ENCODE data around the gene NR2C1. TPM values are rescaled to one million over a fixed set of nuclear protein-coding genes. Genes with fewer than 3 reads are reported as not detected.

The NR2C1 gene
- total and polyA plus RNA-seq, 9 of the 15 experiments (the other 6 are each of a cell fraction or from before 2014, with no cell fraction given): 8.5 to 42.4 (median 35.6) TPM

DNA sequence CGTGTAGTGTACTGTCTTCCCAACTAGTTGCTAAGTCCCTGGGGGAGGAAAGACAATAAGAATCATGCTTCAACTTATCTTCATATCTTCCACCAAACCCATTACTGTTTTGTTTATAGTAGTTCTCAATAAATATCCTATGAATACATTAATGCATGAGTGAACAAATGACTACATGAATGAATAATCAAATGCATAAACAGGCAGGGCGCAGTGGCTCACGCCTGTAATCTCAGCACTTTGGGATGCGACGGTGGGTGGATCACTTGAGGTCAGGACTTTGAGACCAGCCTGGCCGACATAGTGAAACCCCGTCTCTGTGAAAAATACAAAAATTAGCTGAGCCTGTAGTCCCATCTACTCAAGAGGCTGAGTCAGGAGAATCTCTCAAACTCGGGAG lies 32.1 kb upstream of the NR2C1 start:
- no peak overlapping the region for H3K4me2 ChIP-seq (ENCODE audit: insufficient read depth, low read length)
- in situ Hi-C loops (cut with MboI) (loop anchor here (10.0 kb wide), 1 partner anchor 229 kb away; no protein-coding TSS in a partner anchor), intact Hi-C loops (cut with micrococcal nuclease) (no loop called here)
- H3K79me2 ChIP-seq (ENCODE audit: control insufficient read depth, insufficient read depth, low read length): no peaks in the 10 kb centered on the region
- H4K20me1 ChIP-seq (replicated peaks; ENCODE audit: control insufficient read depth, insufficient read depth, low read length): peaks cover 2% of the 10 kb centered on the region
- no peak overlapping the region for H3K4me3 ChIP-seq
- FAIRE-seq (no peak), ATAC-seq (no peak), DNase-seq (ENCODE audit: extremely low read depth in 1 of 4, low spot score in 3 of 4) (no peak)
- no peaks in the 10 kb centered on the region for H3K9me3 ChIP-seq (replicated peaks; ENCODE audit: control insufficient read depth, insufficient read depth, low read depth, low read length)
- CTCF ChIA-PET (ENCODE audit: low intra/inter-chr PET ratio): no interaction called here
- H3K27ac ChIP-seq (ENCODE audit: extremely low read depth, low read depth, low read length): no peak overlapping the region
- H2AFZ ChIP-seq (ENCODE audit: low read depth, low read length): no peak overlapping the region
- WGBS (ENCODE audit: insufficient coverage, low coverage, missing lambda C conversion rate): 78% methylated on average over 8 of the region's 8 CpGs
- peaks cover 0 to 4% of the 10 kb centered on the region in 2 experiments; a peak in 2 of 5 replicates for H3K4me1 ChIP-seq (replicated peaks in 1 of 2; ENCODE audit: control insufficient read depth in 2 of 2, insufficient read depth in 2 of 2, low read length in 2 of 2)
- peaks cover 21% of the 10 kb centered on the region; the same call in 1 of the 3 replicates for H3K36me3 ChIP-seq (ENCODE audit: control insufficient read depth, insufficient read depth, low read length)
- no peaks in the 10 kb centered on the region for H3K27me3 ChIP-seq (ENCODE audit: control insufficient read depth in 2 of 2, insufficient read depth in 2 of 2, low read length in 2 of 2)
- H3K9me1 ChIP-seq (ENCODE audit: control insufficient read depth, insufficient read depth, low read length): peaks cover 3% of the 10 kb centered on the region
- no TSS peak for BruUV-seq (replicated peaks)
- H3K9ac ChIP-seq (ENCODE audit: insufficient read depth in 1 of 2, low read depth in 2 of 2, low read length in 2 of 2): no peak overlapping the region
- POLR2A ChIA-PET: interaction anchor here (0.8 kb wide), 1 partner anchor 33 kb away, joined by 3 read pairs; the partner anchor contains the start of gene NR2C1
- TF ChIP-seq ZC3H4 (CRISPR knock-in tag; IDR thresholded peaks at IDR 0.05; ENCODE audit: borderline replicate concordance): no peak
- no peak for TF ChIP-seq ZNF175 (CRISPR knock-in tag; IDR thresholded peaks at IDR 0.05; ENCODE audit: low read depth)
- no peak for TF ChIP-seq ZNF318 (IDR thresholded peaks at IDR 0.05; ENCODE audit: borderline replicate concordance in 1 of 2, low read depth in 1 of 2)
- no peak for TF ChIP-seq ZHX1 (conservative IDR thresholded peaks at IDR 0.05; ENCODE audit: low read length)
- no peak for TF ChIP-seq THAP7 (CRISPR knock-in tag; IDR thresholded peaks at IDR 0.05)
- no peak for TF ChIP-seq JUN (IDR thresholded peaks at IDR 0.05; ENCODE audit: borderline replicate concordance, low read depth, low read length)
- no peak for TF ChIP-seq JUN (CRISPR knock-in tag; IDR thresholded peaks at IDR 0.05; ENCODE audit: borderline replicate concordance)
- TF ChIP-seq ZNF146 (CRISPR knock-in tag; IDR thresholded peaks at IDR 0.05; ENCODE audit: unreplicated experiment): no peak

All from K562 (cell line).